GM12878 (cell line): ENCODE data around the gene TMBIM6.

Source experiments
- CREM ChIP-seq: IDR thresholded peaks from 2 replicates; pipeline ENCODE4 v1.6.1; 2014; ENCODE audit warnings: antibody characterized with exemption, low read depth
- CTCF ChIP-seq, 3 experiments: IDR thresholded peaks in 2 of 3; conservative IDR thresholded peaks in 1 of 3; 2 replicates each; pipeline ENCODE4 v1.5.1; 2011; ENCODE audit warnings: low read depth in 3 of 3, low read length in 3 of 3, mild to moderate bottlenecking in 3 of 3, control low read depth in 2 of 3, moderate library complexity in 2 of 3, inconsistent platforms in 1 of 3, mixed read lengths in 1 of 3; ENCODE audit not compliant: control insufficient read depth in 2 of 3, insufficient read depth in 1 of 3; ENCODE audit errors: extremely low read depth in 1 of 3
- E2F8 ChIP-seq: fragments of 450-650 bp; IDR thresholded peaks from 2 replicates; pipeline ENCODE4 v1.6.1; 2018; ENCODE audit warnings: mild to moderate bottlenecking, low read depth, moderate library complexity; ENCODE audit not compliant: partially characterized antibody
- ELK1 ChIP-seq: IDR thresholded peaks from 2 replicates; pipeline ENCODE4 v1.6.1; 2012; ENCODE audit warnings: low read depth, low read length, improper control_type of control experiment
- EZH2 ChIP-seq: IDR thresholded peaks from 2 replicates; pipeline ENCODE4 v1.6.1; 2012; ENCODE audit warnings: low read depth, mild to moderate bottlenecking, control low read depth, inconsistent platforms, low read length, borderline replicate concordance; ENCODE audit not compliant: control insufficient read depth
- MEF2A ChIP-seq: IDR thresholded peaks from 2 replicates; pipeline ENCODE4 v1.6.1; 2011; ENCODE audit warnings: low read depth, mild to moderate bottlenecking, low read length, moderate library complexity; ENCODE audit not compliant: insufficient read depth
- POLR2AphosphoS5 ChIP-seq: IDR thresholded peaks from 2 replicates; pipeline ENCODE4 v1.6.1; 2011; ENCODE audit warnings: mild to moderate bottlenecking, low read length, inconsistent platforms
- RBBP5 ChIP-seq: fragments of 200-600 bp; sonication (generic); conservative IDR thresholded peaks from 2 replicates; pipeline ENCODE4 v1.6.1; 2016
- REST ChIP-seq: IDR thresholded peaks from 2 replicates; pipeline ENCODE4 v1.6.1; 2012; ENCODE audit warnings: mild to moderate bottlenecking, low read depth, low read length
- SMAD1 ChIP-seq: fragments of 450-650 bp; IDR thresholded peaks from 2 replicates; pipeline ENCODE4 v1.6.1; 2018; ENCODE audit warnings: mild to moderate bottlenecking, low read depth; ENCODE audit not compliant: partially characterized antibody
- TCF12 ChIP-seq: IDR thresholded peaks from 2 replicates; pipeline ENCODE4 v1.6.1; 2011; ENCODE audit warnings: low read depth, mild to moderate bottlenecking, low read length

GRCh38 chr12:49811961-49812401 lies 70.6 kb downstream of the TMBIM6 start:
- TF ChIP-seq MEF2A (peak; percentile 48; the same call in 1 of the 2 replicates), SMAD1 (no peak), CREM (no peak), E2F8 (no peak), RBBP5 (no peak), EZH2 (no peak), CTCF (IDR thresholded peaks at IDR 0.05 in 2 of 3, conservative IDR thresholded peaks at IDR 0.05 in 1 of 3; ENCODE audit: control insufficient read depth in 2 of 3, extremely low read depth in 1 of 3, insufficient read depth in 1 of 3, low read depth in 3 of 3, low read length in 3 of 3) (no peak), REST (no peak), TCF12 (no peak), ELK1 (no peak), POLR2AphosphoS5 (no peak)
